ENCODE measurements around the gene CCDC17. TPM values are rescaled to one million over a fixed set of nuclear protein-coding genes. Genes with fewer than 3 reads are reported as not detected.

Gene CCDC17
- total RNA-seq, 1 donor from 2014 or later = 1.9 TPM

DNA sequence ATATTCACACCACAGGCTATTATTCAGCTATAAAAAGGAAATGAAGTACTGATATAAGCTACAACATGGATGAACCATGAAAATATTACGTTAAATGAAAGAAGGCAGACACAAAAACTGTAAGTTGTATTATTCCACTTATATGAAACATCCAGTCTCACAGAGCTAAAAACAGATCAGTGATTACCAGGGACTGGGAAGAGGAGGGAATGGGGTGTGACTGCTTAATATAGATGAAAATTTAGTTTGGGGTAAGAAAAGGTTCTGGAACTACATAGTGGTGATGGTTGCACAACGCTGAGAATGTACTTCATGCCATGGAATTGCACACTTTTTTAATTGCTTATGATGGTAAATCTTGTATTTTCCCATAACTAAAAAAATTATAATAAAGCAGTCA lies 43.0 kb upstream of the CCDC17 start:
- DNase-seq (ENCODE audit: low read depth, low spot score) = no peak
- TF ChIP-seq, protein P1, sequence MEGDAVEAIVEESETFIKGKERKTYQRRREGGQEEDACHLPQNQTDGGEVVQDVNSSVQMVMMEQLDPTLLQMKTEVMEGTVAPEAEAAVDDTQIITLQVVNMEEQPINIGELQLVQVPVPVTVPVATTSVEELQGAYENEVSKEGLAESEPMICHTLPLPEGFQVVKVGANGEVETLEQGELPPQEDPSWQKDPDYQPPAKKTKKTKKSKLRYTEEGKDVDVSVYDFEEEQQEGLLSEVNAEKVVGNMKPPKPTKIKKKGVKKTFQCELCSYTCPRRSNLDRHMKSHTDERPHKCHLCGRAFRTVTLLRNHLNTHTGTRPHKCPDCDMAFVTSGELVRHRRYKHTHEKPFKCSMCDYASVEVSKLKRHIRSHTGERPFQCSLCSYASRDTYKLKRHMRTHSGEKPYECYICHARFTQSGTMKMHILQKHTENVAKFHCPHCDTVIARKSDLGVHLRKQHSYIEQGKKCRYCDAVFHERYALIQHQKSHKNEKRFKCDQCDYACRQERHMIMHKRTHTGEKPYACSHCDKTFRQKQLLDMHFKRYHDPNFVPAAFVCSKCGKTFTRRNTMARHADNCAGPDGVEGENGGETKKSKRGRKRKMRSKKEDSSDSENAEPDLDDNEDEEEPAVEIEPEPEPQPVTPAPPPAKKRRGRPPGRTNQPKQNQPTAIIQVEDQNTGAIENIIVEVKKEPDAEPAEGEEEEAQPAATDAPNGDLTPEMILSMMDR (conservative IDR thresholded peaks at IDR 0.05) = no peak
- H3K9me3 Mint-ChIP-seq = no peaks in the 10 kb centered on the region
- H3K27ac Mint-ChIP-seq (ENCODE audit: unreplicated experiment) = no peak overlapping the region
- H3K27me3 Mint-ChIP-seq (ENCODE audit: low read depth) = no peaks in the 10 kb centered on the region
- H3K4me1 Mint-ChIP-seq = peaks cover 9% of the 10 kb centered on the region
- H3K4me3 Mint-ChIP-seq = no peak overlapping the region
- peaks cover 2% of the 10 kb centered on the region for H3K36me3 Mint-ChIP-seq (ENCODE audit: low read depth)

DNA sequence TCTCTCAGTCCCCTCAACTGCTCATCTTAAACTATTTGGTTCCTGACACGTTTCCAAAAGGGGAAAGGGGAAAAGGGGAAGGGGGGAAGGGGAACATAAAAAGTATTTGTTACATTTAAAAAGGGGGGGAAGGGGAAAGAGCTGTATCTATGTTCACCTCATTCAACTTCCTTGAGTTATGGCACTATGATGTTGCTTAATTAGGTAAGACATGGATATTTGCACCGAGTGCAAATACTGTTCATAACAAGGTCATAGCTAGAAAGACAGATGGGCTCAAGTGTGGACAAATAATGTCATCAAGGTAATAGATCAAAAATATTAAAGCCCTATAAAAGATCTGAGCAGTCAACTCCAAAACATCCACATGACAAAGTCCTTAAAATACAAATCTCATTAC lies 36.5 kb upstream of the CCDC17 start:
- TF ChIP-seq, protein P1 (conservative IDR thresholded peaks at IDR 0.05) = no peak
- H3K27ac Mint-ChIP-seq (ENCODE audit: unreplicated experiment) = no peak overlapping the region
- no peak overlapping the region for H3K4me3 Mint-ChIP-seq
- H3K4me1 Mint-ChIP-seq = peaks cover 6% of the 10 kb centered on the region
- H3K36me3 Mint-ChIP-seq (ENCODE audit: low read depth) = peaks cover 13% of the 10 kb centered on the region
- no peaks in the 10 kb centered on the region for H3K9me3 Mint-ChIP-seq
- DNase-seq (ENCODE audit: low read depth, low spot score) = no peak
- H3K27me3 Mint-ChIP-seq (ENCODE audit: low read depth) = no peaks in the 10 kb centered on the region

- H3K27me3 Mint-ChIP-seq (ENCODE audit: low read depth) = no peaks in the 10 kb centered on the region
- no peak overlapping the region for H3K4me3 Mint-ChIP-seq
- peaks cover 6% of the 10 kb centered on the region for H3K4me1 Mint-ChIP-seq
- H3K9me3 Mint-ChIP-seq = no peaks in the 10 kb centered on the region
- no peak for DNase-seq (ENCODE audit: low read depth, low spot score)
- TF ChIP-seq, protein P1 (conservative IDR thresholded peaks at IDR 0.05) = no peak
- peaks cover 19% of the 10 kb centered on the region for H3K36me3 Mint-ChIP-seq (ENCODE audit: low read depth)
- H3K27ac Mint-ChIP-seq (ENCODE audit: unreplicated experiment) = no peak overlapping the region
Measured at GRCh38 chr1:45659222-45659621, 35.4 kb upstream of the CCDC17 start.

DNA sequence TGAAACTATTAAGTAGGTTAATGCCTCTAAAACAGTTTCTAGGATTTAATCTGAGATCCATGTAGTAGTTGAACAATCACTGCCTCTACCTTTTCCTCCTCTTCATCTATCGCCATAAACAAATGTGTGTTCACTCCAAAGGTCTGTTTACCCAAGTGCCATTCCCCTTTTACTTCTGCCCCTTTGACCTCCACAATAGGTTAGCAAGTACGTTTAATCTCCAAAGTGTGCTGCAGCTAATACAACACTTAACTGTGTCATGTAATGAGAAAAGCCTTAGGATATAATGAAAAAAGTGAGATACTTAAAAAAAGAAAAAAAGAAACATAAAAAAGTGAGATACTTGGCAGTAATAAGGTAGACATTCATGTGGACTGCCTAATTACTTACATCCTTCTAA lies 34.3 kb upstream of the CCDC17 start:
- Mint-ChIP-seq H3K27ac (ENCODE audit: unreplicated experiment) (no peak overlapping the region), H3K9me3 (no peaks in the 10 kb centered on the region), H3K4me3 (no peak overlapping the region), H3K36me3 (ENCODE audit: low read depth) (peaks cover 17% of the 10 kb centered on the region), H3K27me3 (ENCODE audit: low read depth) (no peaks in the 10 kb centered on the region), H3K4me1 (peaks cover 2% of the 10 kb centered on the region)
- DNase-seq (ENCODE audit: low read depth, low spot score) = no peak
- TF ChIP-seq, protein P1 (conservative IDR thresholded peaks at IDR 0.05) = no peak

GRCh38 chr1:45656573-45657226 lies 32.8 kb upstream of the CCDC17 start:
- no peak overlapping the region for H3K4me3 Mint-ChIP-seq
- peaks cover 17% of the 10 kb centered on the region for H3K36me3 Mint-ChIP-seq (ENCODE audit: low read depth)
- TF ChIP-seq, protein P1 (conservative IDR thresholded peaks at IDR 0.05) = no peak
- H3K27ac Mint-ChIP-seq (ENCODE audit: unreplicated experiment) = no peak overlapping the region
- DNase-seq (ENCODE audit: low read depth, low spot score) = no peak
- H3K27me3 Mint-ChIP-seq (ENCODE audit: low read depth) = no peaks in the 10 kb centered on the region
- no peaks in the 10 kb centered on the region for H3K4me1 Mint-ChIP-seq
- H3K9me3 Mint-ChIP-seq = no peaks in the 10 kb centered on the region
